Hypothalamus (tissue), 51 donors: Measurements from ENCODE around the gene CCDC148.

ENCODE experiments used
- DNase-seq, 51 donors: peaks; one replicate each; lab custom pipeline; 2025; lab: John Stamatoyannopoulos, UW

Gene CCDC148

DNA sequence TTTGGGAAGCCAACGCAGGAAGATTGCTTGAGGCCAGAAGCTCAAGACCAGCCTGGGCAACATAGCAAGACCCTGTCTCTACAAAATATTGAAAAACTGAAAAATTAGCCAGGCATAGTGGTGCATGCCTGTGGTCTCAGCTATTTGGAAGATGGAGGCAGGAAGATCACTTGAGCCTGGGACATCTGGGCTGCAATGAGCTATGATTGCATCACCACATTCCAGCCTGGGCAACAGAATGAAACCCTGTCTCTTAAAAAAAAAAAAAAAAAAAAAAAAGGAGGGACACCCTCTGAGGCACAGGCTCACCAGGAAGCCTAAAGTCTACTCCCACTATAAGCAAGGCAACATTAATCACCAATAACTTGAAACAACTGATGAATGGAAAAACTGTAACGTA is 151.1 kb downstream of the CCDC148 start:
- no peak for DNase-seq

DNA sequence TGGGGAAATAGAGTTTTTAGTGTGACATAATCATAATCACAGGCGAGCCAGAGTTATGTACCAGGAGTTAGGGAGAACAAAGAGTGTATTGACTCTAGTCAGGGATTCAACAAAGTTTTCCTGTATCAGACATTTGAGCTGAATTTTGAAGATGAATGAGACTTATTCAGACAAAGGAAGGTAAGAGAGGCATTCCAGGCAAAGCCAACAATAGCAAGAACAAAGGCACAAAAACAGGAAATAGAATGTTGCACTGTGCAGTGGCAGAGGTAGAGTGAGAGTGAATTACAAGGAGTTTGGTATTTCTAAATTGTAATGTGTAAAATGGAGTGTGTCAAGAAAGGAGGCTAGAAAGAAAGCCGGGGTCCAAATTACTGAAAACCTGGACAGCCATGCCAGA is 156.2 kb downstream of the CCDC148 start:
- no peak for DNase-seq

- DNase-seq, result no peak
These were observed 158.9 kb downstream of the CCDC148 start for GRCh38 chr2:158297606-158298005.

DNA sequence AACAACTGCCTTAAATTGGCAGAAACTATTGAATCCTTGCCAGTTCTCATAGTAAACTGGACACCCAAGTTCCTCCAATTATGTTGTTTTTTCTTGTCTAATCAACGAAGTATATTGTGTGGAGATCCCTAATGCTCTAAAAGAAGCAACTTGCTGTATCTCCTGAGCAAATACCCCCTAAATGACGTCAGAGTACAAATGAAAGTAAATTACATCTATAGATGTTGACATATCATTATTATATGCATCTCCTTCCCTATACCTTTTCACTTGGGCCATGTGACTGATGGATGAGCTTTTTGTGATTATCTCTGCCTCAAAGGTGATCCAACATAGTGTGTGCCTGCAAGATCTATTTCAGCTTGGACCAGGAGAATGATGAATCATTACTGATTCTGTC is 159.4 kb downstream of the CCDC148 start:
- DNase-seq, result no peak

DNA sequence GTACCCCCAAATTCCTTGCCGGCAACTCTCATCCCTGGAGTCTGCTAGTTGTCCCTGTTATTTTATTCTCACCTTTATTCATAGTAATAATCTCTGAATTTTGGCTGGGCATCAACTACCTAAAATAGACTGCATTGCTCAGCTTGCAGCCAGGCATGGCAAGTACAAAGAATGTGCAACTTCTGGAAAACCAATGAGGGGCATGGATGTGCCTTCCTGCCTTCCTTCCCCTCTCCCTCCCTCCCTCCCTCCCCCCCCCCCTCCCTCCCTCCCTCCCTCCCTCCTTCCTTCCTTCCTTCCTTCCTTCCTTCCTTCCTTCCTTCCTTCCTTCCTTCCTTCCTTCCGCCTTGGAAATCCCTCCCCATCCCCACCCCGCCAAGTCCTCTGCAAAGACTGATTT is 162.8 kb downstream of the CCDC148 start:
- DNase-seq, result no peak

DNA sequence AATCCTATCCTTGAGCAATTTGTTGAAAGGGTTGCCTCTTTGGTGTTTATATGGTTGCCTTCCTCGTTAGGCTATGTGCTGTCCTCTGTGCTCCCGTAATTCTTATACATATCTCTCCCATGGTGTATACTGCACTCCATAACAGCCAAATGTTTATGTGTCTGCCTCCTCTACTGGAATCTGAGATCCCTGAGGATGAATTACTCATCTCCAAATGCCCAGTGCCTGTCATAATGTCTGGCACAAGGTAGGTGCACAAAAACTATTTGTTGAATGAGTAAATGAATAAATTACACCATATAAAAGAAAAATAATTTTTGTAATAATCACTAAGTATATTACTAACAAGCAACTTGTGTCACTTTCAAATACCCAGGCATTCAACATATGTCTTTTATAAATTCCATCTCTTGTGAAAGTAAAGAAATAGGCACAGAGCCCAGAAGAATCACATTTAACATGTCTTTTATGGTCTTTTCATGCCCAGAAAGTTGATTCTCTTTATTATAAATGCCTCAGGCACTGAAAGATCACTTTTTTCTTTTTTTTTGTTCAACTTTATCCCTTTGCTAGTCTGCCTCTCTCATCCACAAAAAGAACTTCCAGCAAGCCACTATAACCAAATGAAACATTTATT is 164.9 kb downstream of the CCDC148 start:
- DNase-seq, result no peak

DNA sequence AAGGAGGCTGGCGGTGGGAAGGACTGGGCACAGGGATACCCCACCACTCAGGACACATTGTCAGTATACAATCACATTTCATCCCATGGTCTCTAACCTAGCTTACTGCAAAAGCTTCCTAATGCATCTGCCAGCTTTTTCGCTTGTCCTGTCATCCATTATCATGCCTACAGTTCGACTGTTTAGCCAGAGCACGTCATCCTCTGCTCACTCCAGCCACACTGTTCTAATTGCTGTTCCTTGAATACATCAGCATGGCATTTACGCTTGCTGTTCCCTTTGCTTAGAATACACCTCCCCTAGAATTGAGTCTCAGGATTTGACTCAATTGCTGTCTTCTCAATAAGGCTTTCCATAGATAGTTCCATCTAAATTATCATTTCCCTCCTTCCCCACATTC is 166.3 kb downstream of the CCDC148 start:
- no peak for DNase-seq

DNA sequence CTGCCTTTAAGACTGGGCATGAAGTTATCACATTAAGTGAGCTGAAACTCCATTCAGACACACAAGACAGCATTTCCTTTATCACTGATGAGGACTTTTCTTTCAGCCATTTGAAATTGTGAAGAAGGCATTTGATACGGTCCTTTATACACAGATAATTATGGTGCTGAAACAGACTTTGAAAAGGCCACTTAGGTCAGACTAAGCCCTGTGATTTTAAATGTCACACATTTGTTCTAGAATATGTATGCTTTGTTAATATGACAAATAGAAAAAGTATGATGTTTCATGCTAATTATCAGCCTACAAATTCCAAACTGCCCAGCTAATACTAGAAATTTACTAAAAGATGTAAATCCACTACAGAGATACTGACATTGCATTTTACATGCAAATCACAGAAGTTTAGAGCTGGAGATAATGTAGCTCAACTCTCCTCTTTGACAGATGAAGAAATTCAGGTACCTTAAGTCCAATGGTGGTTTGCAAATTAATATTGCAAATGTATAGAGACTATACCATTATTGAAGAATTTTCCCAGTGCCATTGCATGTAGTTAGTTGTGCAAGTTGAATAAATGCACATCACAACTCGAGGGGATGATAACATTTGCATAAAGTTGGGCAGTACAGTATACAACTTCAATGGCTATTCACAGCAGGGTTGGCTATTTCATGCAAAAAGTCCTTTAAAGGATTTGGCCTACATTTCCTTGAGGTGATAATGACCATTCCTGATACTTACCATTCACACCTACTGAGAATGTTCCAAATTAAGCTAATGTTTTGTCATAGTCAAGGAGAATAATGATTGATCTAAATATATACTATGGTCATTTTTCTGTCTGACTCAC is 179.7 kb downstream of the CCDC148 start:
- DNase-seq, result no peak

GRCh38 chr2:158273791-158274190 is 182.8 kb downstream of the CCDC148 start:
- DNase-seq, result no peak

- DNase-seq, result no peak
These were observed 186.0 kb downstream of the CCDC148 start for GRCh38 chr2:158270536-158270935.

DNA sequence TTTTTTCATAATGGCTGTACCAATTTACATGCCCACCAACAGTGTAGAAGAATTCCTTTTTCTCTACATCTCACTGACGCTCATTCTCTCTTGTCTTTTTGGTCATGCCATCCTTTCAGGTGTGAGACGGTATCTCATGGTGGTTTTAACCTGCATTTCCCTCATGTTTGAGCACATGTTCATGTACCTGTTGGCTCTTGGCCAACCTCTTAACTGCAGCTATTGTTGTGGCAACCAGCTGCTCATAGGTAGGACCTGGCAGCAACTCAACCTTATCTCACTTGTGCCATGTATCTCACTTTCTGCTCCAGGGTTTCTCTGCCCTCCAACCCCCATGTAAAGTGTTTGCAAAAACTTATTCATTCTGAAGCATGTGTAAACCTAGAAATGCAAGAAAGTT is 187.4 kb downstream of the CCDC148 start:
- DNase-seq, result no peak

GRCh38 chr2:158266111-158266510 is 190.4 kb downstream of the CCDC148 start:
- no peak for DNase-seq

DNA sequence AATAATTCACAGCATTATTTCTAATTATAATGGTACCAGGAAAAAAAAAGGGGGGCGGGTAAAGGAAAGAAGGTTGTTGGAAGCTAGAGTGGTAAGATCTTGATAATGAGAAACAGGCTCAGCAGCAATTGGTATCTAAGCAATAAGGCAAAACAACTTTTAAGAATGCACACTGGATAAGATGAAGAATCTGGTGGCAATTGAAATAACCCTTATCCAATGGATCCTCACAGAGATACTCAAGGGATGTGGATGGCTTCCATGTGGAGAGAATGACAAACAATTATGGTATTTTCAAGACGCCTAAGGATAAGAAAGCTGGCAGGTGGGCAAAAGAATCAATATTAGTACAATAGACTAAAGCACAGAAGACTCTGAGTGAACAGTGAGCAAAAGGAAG is 201.3 kb downstream of the CCDC148 start:
- no peak for DNase-seq

GRCh38 chr2:158253170-158253569 is 203.4 kb downstream of the CCDC148 start:
- DNase-seq, result no peak

DNA sequence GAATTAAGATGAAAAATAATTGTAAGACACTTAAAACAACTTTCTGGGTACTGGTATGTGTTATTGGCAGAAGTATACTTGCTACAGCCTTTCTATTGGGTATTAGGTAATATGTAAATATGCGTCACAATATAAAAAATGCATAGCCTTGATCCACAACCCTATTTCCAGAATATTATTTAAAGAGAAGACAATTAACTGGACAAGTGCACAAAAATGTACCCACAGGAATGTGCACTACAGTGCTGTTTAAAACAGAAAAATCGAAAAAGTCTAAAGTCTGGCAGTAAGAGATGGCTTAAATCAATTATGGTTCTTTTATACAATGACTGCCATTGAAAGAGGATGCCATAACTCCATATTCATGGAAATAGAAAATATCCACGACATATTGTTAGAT is 205.2 kb downstream of the CCDC148 start:
- no peak for DNase-seq

DNA sequence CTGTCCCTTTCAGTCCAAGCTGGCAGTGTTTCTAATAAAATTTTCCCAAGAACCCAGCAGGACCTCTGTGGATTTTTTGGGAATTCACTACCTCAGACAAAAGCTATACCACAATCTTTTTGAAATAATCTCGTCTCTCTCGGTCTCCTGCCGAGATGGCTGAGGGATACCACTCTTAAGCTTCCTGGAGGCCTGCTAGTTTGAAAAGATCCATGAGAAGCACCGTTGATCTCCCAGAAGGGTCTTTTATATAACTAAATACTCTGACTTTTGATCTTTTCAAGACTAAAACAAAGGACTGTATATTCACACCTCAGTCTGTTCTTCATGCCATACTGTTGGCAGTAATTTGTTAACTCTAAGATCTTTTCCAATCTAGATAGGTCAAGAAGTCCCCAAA is 213.2 kb downstream of the CCDC148 start:
- DNase-seq, result no peak

DNA sequence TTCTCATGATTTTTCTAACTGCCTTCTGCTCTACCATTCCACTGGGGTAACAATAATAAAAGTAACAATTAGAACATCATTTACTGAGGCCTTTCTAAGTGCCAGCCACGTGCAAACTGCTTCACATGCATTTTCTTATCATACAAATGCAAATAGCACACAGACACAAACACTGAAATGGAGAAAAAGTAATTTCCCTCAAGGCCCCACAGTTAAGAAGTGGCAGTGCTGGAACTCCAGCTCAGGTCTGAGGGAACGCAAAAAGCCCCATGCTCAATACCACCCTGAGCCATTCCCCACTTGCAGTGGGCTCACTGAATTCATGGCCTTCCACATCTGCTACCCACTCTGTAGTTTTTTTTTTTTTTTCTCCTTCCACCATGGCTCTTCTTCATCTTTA is 214.3 kb downstream of the CCDC148 start:
- DNase-seq, result no peak

DNA sequence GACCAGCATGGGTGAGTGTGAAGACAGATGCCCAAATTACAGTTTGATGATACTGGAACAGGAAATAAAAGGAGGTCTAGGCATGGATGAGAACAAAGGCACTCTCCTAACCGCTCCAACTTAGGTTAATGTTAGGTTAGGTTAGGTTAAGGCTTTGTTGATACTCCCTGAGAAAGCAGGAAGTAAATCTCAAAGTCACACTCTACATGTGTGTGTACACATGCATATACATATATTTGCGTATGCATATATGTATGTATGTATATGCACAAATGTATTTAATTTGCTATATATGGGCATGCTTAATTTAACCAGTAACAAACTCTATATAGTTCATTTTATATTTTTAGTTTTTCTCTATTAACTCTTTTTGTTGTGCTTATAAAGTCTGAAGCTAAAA is 215.6 kb downstream of the CCDC148 start:
- no peak for DNase-seq

- DNase-seq, result no peak
These were observed 217.3 kb downstream of the CCDC148 start for GRCh38 chr2:158239271-158239670.

- DNase-seq, result no peak
These were observed 222.1 kb downstream of the CCDC148 start for GRCh38 chr2:158234497-158234896.

- DNase-seq, result no peak
These were observed 224.1 kb downstream of the CCDC148 start for GRCh38 chr2:158232476-158232875.

DNA sequence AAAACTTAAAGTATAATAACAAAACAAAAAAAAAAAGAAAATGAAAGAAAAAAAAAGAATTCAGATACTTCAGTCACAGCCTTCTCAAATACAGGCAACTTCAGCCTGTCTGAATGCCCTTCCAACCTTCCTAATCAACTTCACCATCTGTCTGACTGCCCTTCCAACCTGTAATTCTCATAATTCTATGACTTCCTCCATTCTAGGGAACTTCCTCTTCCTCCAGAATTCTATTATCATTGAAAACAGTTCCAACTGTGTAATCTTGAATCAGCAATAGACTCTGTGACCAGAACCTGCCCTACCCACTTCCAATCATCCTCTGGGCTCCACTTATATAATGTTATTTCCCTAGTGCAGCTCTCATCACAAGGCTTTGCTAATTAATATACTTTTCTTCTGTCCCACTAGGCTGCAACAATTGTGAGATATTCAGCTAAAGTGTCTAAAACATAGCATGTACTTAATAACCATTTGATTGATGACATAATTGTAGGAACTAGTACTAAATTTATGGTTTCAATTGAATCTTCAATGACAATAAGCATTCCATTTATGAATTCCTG is 227.5 kb downstream of the CCDC148 start:
- no peak for DNase-seq
